GM18508 (cell line): ENCODE measurements around the gene TBCA.
"Not testable (repeated sequence)": the region's sequence is repeated elsewhere in the genome, so short reads cannot be mapped to it uniquely, and the experiment has no call there.

Source experiments
- ATAC-seq: cut with Tn5 transposase; IDR thresholded peaks from one replicate; pipeline ENCODE4 v1.9.1; 2021; ENCODE audit warnings: moderate number of reproducible peaks; ENCODE audit not compliant: insufficient read depth, unreplicated experiment

The TBCA gene

DNA sequence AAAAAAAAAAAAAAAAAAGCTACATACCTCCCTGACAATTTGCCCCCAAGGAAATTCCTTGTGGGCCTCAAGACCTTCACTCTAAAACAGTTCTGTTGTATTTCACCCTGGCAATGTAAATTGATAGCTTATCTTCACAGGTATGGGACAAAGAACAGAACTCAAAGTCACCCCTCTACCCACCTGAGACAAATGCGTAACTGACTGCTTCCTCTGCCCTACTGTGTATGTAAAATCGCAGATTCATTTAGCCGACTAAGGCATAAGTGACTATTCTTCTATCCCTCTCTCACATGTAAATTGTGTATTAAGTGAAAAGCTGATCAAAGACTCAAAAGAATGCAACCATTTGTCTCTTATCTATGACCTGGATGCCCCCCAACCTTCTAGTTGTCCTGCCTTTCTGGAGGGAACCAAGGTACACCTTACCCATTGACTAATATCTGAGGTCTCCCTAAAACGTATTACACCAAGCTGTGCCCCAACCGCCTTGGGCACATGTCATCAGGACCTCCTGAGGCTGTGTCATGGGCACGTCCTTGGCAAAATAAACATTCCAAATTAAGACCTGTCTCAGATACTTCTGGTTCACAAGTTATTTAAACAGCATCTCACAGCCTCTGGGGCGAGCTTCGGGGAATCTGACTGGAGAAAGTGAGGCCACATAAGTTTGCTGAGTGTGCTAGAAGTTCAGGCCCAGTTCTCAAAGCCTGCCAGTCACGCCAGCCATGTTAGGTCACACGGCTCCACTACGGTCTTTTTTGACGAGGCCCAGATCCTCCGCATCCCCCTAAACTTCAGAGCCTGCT lies 954 bp downstream of the TBCA start:
- ATAC-seq: peak; percentile 2

DNA sequence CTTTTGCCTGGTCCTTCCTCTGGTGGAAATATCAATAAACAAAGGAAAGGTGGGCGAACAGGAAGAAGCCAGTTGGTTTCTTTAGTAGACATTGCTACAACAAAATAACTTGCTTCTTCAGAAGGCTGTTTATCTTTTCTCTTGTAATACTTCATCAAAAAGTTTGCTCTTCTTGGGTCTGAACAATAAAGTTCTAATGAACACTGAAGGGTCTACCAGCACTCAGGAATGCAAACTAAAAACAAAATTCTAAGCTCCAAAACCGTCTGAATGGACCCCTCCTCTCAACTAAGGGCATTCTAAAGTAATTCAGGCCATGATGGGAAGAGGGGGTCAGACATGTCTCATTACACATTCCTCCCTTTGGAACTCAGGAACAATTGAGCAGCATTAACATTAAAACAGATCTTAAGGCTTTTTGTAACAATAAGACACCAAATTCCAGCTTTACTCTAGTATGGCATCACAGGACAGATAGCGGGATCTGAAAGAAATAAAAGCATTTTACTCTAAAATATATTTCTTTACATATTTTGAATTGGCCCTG lies 2.3 kb downstream of the TBCA start:
- no peak for ATAC-seq

DNA sequence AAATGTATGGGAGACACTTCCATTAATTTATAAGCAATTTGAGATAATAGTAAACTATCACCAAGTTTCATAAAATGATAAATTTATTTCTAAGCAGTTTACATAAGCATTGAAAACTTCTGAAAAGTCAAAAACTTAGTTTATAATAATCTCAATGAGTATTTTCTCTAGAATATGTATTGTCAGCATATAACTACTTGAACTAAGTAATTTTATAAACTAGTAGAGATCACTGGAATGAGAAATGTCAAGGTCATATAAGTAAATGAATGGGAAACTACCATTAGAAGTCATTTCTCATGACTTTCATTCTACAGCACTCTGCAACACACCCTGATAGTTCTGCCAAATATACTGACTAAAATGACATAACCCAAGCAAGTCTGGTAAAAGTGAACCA lies 3.4 kb downstream of the TBCA start:
- no peak for ATAC-seq

DNA sequence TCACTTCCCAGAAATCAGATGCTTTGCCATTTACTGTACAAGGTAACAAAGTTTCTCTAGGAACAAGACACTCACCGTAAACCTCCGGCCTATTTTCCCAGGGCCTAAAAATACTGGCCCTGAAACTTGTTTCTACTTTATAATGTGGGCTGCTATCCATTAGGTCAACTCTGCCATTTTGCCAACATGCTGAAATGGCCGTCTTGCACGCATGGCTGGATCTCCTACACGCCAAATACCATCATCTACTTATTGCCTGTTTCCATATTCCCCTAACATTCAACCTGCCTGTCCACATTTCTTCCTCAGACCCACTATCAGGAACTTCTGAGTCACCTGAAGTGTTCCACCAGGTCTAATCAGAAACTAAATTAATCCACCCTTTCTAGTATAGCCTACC lies 4.7 kb downstream of the TBCA start:
- no peak for ATAC-seq

- no peak for ATAC-seq
Observed at GRCh38 chr5:77770293-77771005, 5.7 kb downstream of the TBCA start.

- no peak for ATAC-seq
Observed at GRCh38 chr5:77768978-77769377, 7.2 kb downstream of the TBCA start.

DNA sequence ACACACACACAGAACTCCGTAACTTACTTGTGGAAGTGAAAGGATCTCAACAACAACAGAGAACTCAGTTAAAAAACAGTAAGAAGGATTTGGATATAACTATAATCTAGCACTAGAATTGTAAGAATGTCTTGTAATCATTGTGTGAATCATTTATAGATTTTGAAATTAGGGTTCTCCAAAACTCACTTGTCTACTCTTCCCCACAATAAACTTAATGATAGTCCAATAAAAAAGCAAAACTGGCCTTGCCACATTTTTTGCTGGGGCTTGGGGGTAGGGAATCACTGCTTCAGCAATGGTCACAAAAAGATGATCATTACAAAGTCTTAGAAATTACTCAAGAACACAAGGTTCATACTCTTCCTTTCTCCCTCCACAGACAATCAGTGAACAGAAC lies 8.8 kb downstream of the TBCA start:
- no peak for ATAC-seq

DNA sequence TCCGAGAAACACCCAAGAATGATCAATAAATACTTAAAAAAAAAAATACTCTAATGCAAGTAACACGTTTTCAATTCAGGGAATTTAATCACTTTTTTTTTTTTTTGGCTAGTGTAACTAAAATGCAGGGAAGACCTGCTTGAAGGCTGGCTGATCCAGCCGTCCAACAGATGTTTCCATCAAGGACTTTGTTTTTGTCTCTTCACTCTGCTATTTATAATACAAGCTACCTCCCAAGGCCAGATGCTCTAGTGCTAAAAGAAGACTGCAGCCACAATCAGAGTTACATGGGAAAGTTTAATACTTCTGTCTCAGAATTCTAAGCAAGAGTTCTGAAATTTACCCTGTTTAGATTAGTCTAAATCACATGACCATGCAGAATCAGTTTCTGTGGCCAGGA lies 14.5 kb downstream of the TBCA start:
- ATAC-seq: no peak

GRCh38 chr5:77758141-77758938 lies 17.8 kb downstream of the TBCA start:
- no peak for ATAC-seq

DNA sequence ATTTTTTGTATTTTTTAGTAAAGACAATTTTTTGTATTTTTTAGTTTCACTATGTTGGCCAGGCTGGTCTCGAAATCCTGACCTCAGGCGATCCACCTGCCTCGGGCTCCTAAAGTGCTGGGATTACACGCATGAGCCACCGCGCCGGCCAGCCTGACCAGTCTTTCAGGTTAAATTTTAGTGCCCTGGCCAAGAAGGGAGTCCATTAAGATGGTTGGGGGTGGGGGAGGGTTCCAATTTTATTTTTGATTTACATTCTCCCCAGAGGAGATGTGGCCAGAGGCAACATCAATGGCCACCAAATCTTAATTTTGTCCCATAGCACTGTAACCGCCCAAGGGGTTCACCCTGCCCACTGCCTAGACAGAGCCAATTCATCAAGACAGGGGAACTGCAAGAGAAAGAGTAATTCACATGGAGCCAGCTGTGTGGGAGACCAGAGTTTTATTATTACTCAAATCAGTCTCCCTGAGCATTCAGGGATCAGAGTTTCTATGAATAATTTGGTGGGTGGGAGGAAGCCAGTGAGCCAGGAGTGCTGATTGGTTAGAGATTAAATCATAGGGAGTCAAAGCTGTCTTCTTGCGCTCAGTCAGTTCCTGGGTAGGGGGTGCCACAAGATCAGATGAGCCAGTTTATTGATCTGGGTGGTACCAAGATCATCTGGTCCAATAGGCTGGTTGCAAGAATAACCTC lies 24.7 kb downstream of the TBCA start:
- ATAC-seq: no peak

DNA sequence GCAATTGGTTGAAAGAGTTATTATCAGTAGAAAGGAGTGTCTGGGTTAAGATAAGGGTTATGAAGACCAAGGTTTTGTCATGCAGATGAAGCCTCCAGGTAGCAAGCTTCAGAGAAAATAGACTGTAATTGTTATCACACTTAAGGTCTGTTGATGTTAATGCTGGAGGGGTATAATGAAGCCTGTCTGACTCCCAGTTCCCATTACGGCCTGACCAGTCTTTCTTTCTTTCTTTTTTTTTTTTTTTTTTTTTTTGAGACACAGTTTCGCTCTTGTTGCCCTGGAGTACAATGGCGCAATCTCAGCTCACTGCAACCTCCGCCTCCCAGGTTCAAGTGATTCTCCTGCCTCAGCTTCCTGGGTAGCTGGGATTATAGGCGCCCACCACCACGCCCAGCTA lies 25.2 kb downstream of the TBCA start:
- not testable (repeated sequence) for ATAC-seq

GRCh38 chr5:77748160-77748559 lies 28.0 kb downstream of the TBCA start:
- ATAC-seq: no peak

DNA sequence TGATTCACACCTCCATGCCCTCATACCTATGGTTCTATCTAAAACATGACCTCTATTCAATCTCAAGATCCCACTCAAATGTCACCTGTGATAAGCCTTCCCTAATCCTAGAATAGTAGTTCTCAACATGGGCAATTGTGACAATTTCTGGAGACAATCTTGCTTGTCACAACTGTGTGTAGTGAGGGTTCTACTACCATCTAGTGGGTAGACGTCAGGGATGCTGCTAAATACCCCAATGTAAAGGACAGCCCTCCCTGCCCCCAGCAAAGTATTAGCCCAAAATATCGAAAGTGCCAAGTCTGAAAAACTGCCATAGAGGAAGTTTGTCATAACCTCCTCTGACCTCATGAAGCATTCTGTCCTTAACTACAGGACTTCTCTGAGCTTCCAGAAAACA lies 32.0 kb downstream of the TBCA start:
- ATAC-seq: no peak

DNA sequence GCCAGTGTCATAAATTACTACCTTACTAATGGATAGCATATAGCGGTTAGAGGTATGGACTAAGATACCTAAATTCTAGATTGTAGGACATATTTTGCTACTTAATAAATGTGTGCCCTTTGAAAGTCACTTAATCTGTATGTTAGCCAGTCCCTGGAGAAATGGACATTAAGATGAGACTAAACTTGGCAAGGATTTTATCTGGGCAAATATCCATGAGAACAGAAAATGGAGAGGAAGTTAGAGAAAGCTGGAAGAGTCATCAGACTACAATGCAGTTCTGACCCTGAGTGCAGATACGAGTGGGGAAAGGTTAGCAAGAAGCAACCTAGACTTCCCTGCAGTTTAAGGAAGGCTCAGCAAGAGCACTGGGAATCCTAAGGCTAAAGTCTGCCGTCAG lies 33.0 kb downstream of the TBCA start:
- no peak for ATAC-seq

GRCh38 chr5:77741608-77742007 lies 34.5 kb downstream of the TBCA start:
- no peak for ATAC-seq

GRCh38 chr5:77734885-77735284 lies 41.3 kb downstream of the TBCA start:
- ATAC-seq: no peak

- no peak for ATAC-seq
Observed at GRCh38 chr5:77733130-77733529, 43.0 kb downstream of the TBCA start.

GRCh38 chr5:77727190-77727589 lies 48.9 kb downstream of the TBCA start:
- ATAC-seq: no peak

DNA sequence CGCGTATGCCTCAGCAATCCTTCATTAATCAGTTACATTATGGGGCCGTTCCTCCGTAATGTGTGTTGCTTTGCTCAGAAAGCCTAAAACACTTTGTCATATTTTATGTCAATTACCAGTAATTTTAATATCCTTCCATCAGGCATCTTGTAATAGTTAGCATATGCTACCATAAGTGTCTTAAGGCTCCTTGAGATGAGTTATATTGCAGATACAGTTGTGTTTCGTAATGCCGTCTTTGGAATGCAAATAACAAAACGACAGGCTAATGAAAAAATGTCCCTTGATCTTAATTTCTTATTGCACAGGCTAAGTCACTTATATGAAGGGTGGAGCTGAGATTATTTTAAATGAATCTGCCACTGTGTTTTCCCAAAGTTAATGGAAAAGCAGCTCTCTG lies 50.5 kb downstream of the TBCA start:
- no peak for ATAC-seq

DNA sequence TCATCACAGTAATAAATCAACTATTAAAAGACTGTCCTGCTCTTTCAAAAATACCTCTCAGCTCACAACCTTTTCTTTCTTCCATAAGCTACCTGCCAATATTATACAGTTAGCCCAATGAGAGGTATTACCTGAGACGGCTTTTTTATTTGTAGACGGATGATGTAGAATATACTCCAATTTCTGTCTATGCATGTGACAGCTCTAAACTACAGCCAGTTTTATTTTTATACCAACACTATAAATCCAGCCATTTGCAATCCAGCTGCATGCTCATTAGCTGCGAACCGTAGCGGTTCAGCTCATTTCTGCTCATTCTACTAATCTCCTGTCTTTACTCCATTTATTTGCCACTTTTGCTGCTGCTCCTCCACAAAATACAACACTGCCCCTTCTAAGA lies 51.2 kb downstream of the TBCA start:
- no peak for ATAC-seq
